RWPE1 (cell line): ENCODE data around the gene DGKI.
A peak's percentile ranks its signal among the peaks of the same experiment; 100 is the strongest.

Experiments used
- CTCF ChIA-PET: fragments of 350-600 bp; sonication (Branson Sonifier 250); formaldehyde crosslinking; extraction: SDS; loops from one replicate; lab custom pipeline; 2021; lab: Yijun Ruan, JAX
- POLR2A ChIA-PET: fragments of 400-600 bp; formaldehyde crosslinking; extraction: SDS; loops from one replicate; lab custom pipeline; 2020; ENCODE audit warnings: antibody characterized with exemption; ENCODE audit not compliant: low non-redundant PET; lab: Yijun Ruan, JAX
- DNase-seq: peaks from one replicate; pipeline ENCODE4 v3.0.0; 2012; ENCODE audit warnings: low spot score
- H3K27ac ChIP-seq: fragments of 450-650 bp; 2 replicates; pipeline ENCODE4 v1.5.1; 2017
- TF ChIP-seq, protein P1 (sequence below): fragments of 450-650 bp; conservative IDR thresholded peaks from 2 replicates; pipeline ENCODE4 v1.5.1; 2017; ENCODE audit warnings: low read depth, mild to moderate bottlenecking

The DGKI gene

GRCh38 chr7:137674551-137675409 lies 172.0 kb downstream of the DGKI start:
- no peak overlapping the region for H3K27ac ChIP-seq
- CTCF ChIA-PET: no interaction called here
- no peak for DNase-seq
- TF ChIP-seq, protein P1, sequence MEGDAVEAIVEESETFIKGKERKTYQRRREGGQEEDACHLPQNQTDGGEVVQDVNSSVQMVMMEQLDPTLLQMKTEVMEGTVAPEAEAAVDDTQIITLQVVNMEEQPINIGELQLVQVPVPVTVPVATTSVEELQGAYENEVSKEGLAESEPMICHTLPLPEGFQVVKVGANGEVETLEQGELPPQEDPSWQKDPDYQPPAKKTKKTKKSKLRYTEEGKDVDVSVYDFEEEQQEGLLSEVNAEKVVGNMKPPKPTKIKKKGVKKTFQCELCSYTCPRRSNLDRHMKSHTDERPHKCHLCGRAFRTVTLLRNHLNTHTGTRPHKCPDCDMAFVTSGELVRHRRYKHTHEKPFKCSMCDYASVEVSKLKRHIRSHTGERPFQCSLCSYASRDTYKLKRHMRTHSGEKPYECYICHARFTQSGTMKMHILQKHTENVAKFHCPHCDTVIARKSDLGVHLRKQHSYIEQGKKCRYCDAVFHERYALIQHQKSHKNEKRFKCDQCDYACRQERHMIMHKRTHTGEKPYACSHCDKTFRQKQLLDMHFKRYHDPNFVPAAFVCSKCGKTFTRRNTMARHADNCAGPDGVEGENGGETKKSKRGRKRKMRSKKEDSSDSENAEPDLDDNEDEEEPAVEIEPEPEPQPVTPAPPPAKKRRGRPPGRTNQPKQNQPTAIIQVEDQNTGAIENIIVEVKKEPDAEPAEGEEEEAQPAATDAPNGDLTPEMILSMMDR: no peak
- POLR2A ChIA-PET: no interaction called here

- H3K27ac ChIP-seq: no peak overlapping the region
- DNase-seq: no peak
- CTCF ChIA-PET: no interaction called here
- POLR2A ChIA-PET: no interaction called here
- TF ChIP-seq, protein P1: no peak
These were observed 172.7 kb downstream of the DGKI start for GRCh38 chr7:137674048-137674447.

GRCh38 chr7:137671920-137672319 lies 174.9 kb downstream of the DGKI start:
- DNase-seq: no peak
- POLR2A ChIA-PET: no interaction called here
- CTCF ChIA-PET: interaction anchor here (0.9 kb wide), 1 partner anchor 16 kb away, joined by 3 read pairs; no protein-coding TSS in a partner anchor
- H3K27ac ChIP-seq: no peak overlapping the region
- TF ChIP-seq, protein P1: no peak

DNA sequence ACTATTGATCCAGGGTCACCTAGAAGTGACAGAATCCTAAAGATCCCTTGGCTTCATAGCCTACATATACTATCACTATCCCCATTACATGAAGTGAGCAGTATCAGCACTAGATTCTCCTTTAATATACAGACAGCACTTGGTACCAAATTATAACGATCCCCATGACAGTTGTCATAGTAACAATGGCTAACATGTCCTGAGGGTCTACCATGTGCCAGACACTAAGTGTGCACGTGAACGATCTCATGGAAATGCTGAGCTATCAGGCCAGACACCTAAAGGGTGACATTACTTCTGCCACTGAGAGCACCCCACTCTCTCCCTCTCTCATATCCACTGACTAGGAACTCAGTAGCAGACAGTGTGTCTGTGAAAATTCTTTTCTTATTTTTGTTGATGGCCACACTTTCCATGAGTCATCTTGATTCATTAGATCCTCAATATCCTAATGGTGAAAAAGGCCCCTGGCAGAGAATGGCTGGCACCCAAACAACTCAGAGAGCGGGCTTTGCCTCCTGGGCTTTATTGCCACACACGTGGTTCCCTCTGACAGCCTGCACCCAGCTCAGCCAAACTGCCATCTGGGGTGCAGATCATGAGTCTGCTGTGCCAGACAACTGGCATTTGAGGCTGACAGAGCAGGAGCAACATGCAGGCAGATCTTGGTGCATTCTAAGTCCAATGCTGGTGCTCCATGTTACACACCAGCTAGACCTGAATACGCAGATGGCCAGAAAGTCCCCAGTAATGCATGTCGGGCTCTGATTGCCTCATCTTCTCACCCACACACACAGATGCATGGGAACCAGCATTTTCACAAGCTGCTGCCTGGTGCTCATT lies 176.3 kb downstream of the DGKI start:
- peak; percentile 36 for DNase-seq

GRCh38 chr7:137669706-137670105 lies 177.1 kb downstream of the DGKI start:
- CTCF ChIA-PET: no interaction called here
- POLR2A ChIA-PET: no interaction called here
- DNase-seq: no peak
- no peak overlapping the region for H3K27ac ChIP-seq
- TF ChIP-seq, protein P1: no peak

More for the DNA sequence above, 176.3 kb downstream of the DGKI start:
- CTCF ChIA-PET: interaction anchor here (0.5 to 0.7 kb wide), 2 partner anchors 269 to 1309 kb away, joined by 3 to 4 read pairs; no protein-coding TSS in a partner anchor
- H3K27ac ChIP-seq: no peak overlapping the region
- POLR2A ChIA-PET: no interaction called here
- TF ChIP-seq, protein P1: no peak

DNA sequence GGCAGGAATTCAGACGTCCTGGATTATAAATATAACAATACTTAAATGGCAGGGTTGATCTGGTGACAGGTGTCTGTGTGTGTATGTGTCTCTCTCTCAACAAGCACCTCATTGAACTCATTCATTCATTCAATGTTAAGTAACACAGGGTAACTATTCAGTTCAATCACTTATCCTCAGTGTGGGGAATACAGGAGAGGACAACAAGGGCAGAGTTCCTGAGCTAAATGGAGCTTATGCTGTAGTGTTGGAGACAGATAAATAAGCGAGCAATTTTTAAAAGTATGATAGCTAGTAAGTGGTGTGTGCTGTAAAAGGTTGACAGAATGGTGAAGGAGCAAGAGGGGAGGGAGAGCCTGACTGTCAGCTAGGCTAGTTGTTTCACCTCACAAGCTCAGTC lies 178.4 kb downstream of the DGKI start:
- H3K27ac ChIP-seq: no peak overlapping the region
- TF ChIP-seq, protein P1: no peak
- ChIA-PET POLR2A (no interaction called here), CTCF (interaction anchor here (1.2 kb wide), 1 partner anchor 12 kb away, joined by 5 read pairs; no protein-coding TSS in a partner anchor)
- DNase-seq: no peak
